ENCODE data around the gene FBXO46.

DNA sequence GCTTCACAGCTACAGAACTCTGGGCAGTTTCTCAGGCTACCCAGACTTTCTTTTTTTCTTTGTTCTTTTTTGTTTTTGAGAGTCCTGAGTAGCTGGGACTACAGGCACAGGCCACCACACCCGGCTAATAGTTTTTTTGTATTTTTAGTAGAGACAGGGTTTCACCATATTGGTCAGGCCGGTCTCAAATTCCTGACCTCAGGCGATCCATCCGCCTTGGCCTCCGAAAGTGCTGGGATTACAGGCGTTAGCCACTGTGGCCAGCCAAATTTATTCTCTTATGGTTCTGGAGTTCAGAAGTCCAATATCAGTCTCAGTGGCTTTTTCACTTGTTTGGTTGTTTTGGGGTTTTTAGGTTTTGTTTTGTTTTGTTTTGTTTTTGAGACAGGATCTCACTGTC, 14.9 kb upstream of the FBXO46 start:
- TF ChIP-seq, protein P1, sequence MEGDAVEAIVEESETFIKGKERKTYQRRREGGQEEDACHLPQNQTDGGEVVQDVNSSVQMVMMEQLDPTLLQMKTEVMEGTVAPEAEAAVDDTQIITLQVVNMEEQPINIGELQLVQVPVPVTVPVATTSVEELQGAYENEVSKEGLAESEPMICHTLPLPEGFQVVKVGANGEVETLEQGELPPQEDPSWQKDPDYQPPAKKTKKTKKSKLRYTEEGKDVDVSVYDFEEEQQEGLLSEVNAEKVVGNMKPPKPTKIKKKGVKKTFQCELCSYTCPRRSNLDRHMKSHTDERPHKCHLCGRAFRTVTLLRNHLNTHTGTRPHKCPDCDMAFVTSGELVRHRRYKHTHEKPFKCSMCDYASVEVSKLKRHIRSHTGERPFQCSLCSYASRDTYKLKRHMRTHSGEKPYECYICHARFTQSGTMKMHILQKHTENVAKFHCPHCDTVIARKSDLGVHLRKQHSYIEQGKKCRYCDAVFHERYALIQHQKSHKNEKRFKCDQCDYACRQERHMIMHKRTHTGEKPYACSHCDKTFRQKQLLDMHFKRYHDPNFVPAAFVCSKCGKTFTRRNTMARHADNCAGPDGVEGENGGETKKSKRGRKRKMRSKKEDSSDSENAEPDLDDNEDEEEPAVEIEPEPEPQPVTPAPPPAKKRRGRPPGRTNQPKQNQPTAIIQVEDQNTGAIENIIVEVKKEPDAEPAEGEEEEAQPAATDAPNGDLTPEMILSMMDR (IDR thresholded peaks at IDR 0.05), result no peak
- TF ChIP-seq EP300 (IDR thresholded peaks at IDR 0.05) (no peak), POLR2A (IDR thresholded peaks at IDR 0.05) (no peak)

All from upper lobe of left lung (tissue), 4 donors.